Heart left ventricle (tissue), 16 donors: Measurements from ENCODE around the gene GUF1. TPM values are rescaled to one million over a fixed set of nuclear protein-coding genes. Genes with fewer than 3 reads are reported as not detected.

Experiments
- ATAC-seq, 4 donors: fragments of 200-7000 bp; cut with Tn5 transposase; one replicate each; pipeline ENCODE4 v1.9.1; 2020 to 2022; ENCODE audit warnings: moderate library complexity in 4 of 4, mild to moderate bottlenecking in 3 of 4, moderate number of reproducible peaks in 1 of 4
- DNase-seq, 5 donors: peaks; one replicate each; pipeline ENCODE4 v3.0.0-alpha.2; 2020
- H3K27ac ChIP-seq, 12 donors: fragments of 200-600 bp; sonication (generic) in 4 of 12; one replicate each; pipeline versions ENCODE4 v1.5.0 to v1.8.0; 2016 to 2022; ENCODE audit warnings: mild to moderate bottlenecking in 2 of 12
- H3K27me3 ChIP-seq, 9 donors: fragments of 200-600 bp; sonication (generic) in 2 of 9; one replicate each; pipeline versions ENCODE4 v1.5.1 to v1.8.0; 2016 to 2022; ENCODE audit warnings: mild to moderate bottlenecking in 3 of 9
- H3K36me3 ChIP-seq, 9 donors: fragments of 200-600 bp; sonication (generic) in 2 of 9; one replicate each; pipeline versions ENCODE4 v1.5.0 to v1.8.0; 2018 to 2022; ENCODE audit warnings: mild to moderate bottlenecking in 2 of 9
- H3K4me1 ChIP-seq, 12 donors: fragments of 200-600 bp; sonication (generic) in 4 of 12; one replicate each; pipeline versions ENCODE4 v1.5.0 to v1.8.0; 2016 to 2022; ENCODE audit warnings: mild to moderate bottlenecking in 3 of 12
- H3K4me3 ChIP-seq, 12 donors: fragments of 200-600 bp; sonication (generic) in 4 of 12; one replicate each; pipeline versions ENCODE4 v1.5.0 to v1.8.0; 2017 to 2022; ENCODE audit warnings: mild to moderate bottlenecking in 9 of 12, moderate library complexity in 4 of 12
- H3K9me3 ChIP-seq, 12 donors: fragments of 200-600 bp; sonication (generic) in 4 of 12; one replicate each; pipeline versions ENCODE4 v1.5.0 to v1.8.0; 2016 to 2022; ENCODE audit warnings: mild to moderate bottlenecking in 1 of 12
- CTCF ChIP-seq, 12 donors: fragments of 200-600 bp; sonication (generic) in 4 of 12; IDR thresholded peaks; one replicate each; pipeline versions ENCODE4 v1.5.0 to v1.8.0; 2018 to 2022; ENCODE audit warnings: antibody characterized with exemption in 12 of 12, mild to moderate bottlenecking in 5 of 12
- POLR2A ChIP-seq, 2 donors: fragments of 450-650 bp; IDR thresholded peaks; one replicate each; pipeline ENCODE4 v1.6.1; 2017; ENCODE audit warnings: antibody characterized with exemption in 2 of 2, mild to moderate bottlenecking in 2 of 2, moderate library complexity in 2 of 2
- WGBS, 4 donors: extraction: QIAGEN DNeasy Blood & Tissue Kit in 2 of 4; methylation state at CpG; one replicate each; pipeline versions ENCODE4 v1.1.5 to v1.1.7; 2013 to 2018; 5-methylcytosine and 5-hydroxymethylcytosine counted together
- intact Hi-C, 10 donors: fragments of 100-400 bp; cut with DNase I; formaldehyde crosslinking; loops; one replicate each; pipeline versions ENCODE4 v1.11.1 to v1.14.2; 2022
- polyA plus RNA-seq, 2 donors: library from polyadenylated mRNA; stranded (reverse); fragments of 200-250 nt; gene quantifications; one replicate each; pipeline ENCODE4 v1.2.3, GENCODE V29; 2013
- total RNA-seq, 9 donors: library from RNA; depleted of rRNA in 2 of 9; stranded (reverse); fragments of >200 nt in 2 of 9; fragmentation: NEBNext Ultra II Directional in 3 of 9; extraction: Animal tissue kit (Norgen Biotek cat#: 25700) in 3 of 9; gene quantifications; one replicate each; pipeline versions ENCODE4 v1.1.0 to v1.2.4, GENCODE V29; 2016 to 2023
- donor health status: ischemic (EF 13 %, LVEDD 7.1; RV severe dilation, severe dysfunction).
- donor health status: healthy with polysubstance abuse.
- donor health status: DM: no; HTN: yes; CAD: no.
- donor health status: DM: no; HTN: no; CAD: no.
- donor health status: ischemic (EF 25% LVEDD 6.9; RV normal size, moderate dysfunction).
- donor health status: ischemic (EF 25% LVEDD 5.7; RV mildly dilated, moderate dysfunction).
- donor health status: healthy.
- donor health status: DM: yes; HTN: yes; CAD: no.
- donor health status: ischemic (EF 35%, LVEDD 5.7; RV mildly dilated, moderate dysfunction).
- donor health status: nonischemic (EF 11% LVEDD 7.7; RV severe dilation, severe dysfunction).
- donor health status: DM: yes; HTN: yes; CAD: no.
- donor health status: PGD.
- donor health status: ischemic (EF 29% LVEDD 5.4; RV normal size, mild dysfunction).
- donor health status: nonischemic (EF 23%, LVEDD 6.1; RV moderate dilation, normal function).

Gene GUF1
- total and polyA plus RNA-seq, 11 donors: 13.9 to 25.9 (median 19.5) TPM

- DNase-seq: no peak
- no peaks in the 10 kb centered on the region for H3K27me3 ChIP-seq
- H3K27ac ChIP-seq: no peak overlapping the region
- WGBS, 4 donors: 58 to 95% (median 78%) methylated on average over 1 of the region's 1 CpG
- H3K36me3 ChIP-seq: no peaks in the 10 kb centered on the region
- no peak for TF ChIP-seq POLR2A (IDR thresholded peaks at IDR 0.05)
- TF ChIP-seq CTCF (IDR thresholded peaks at IDR 0.05): no peak
- ATAC-seq: no peak
- H3K4me1 ChIP-seq: peaks cover 0 to 3% (median 0%) of the 10 kb centered on the region in 12 donors
- H3K4me3 ChIP-seq: no peak overlapping the region
- intact Hi-C loops: no loop called here
- H3K9me3 ChIP-seq: no peaks in the 10 kb centered on the region
Observed at GRCh38 chr4:44652002-44652401, 26.2 kb upstream of the GUF1 start.

- Histone ChIP-seq H3K9me3 (no peaks in the 10 kb centered on the region), H3K4me1 (no peaks in the 10 kb centered on the region), H3K4me3 (no peak overlapping the region), H3K27ac (no peak overlapping the region), H3K36me3 (no peaks in the 10 kb centered on the region), H3K27me3 (no peaks in the 10 kb centered on the region)
- 38 to 72% (median 65%) methylated on average over 3 of the region's 3 CpGs for WGBS, 4 donors
- TF ChIP-seq CTCF (IDR thresholded peaks at IDR 0.05): no peak
- no peak for TF ChIP-seq POLR2A (IDR thresholded peaks at IDR 0.05)
- intact Hi-C loops: no loop called here
- DNase-seq (no peak), ATAC-seq (no peak)
Observed at GRCh38 chr4:44660396-44660795, 17.8 kb upstream of the GUF1 start.

- 77 to 86% (median 83%) methylated on average over 1 of the region's 1 CpG for WGBS, 4 donors
- H3K4me1 ChIP-seq: no peaks in the 10 kb centered on the region
- no peaks in the 10 kb centered on the region for H3K27me3 ChIP-seq
- H3K27ac ChIP-seq: no peak overlapping the region
- intact Hi-C loops: no loop called here
- H3K4me3 ChIP-seq: no peak overlapping the region
- TF ChIP-seq CTCF (IDR thresholded peaks at IDR 0.05) (no peak), POLR2A (IDR thresholded peaks at IDR 0.05) (no peak)
- H3K36me3 ChIP-seq: no peaks in the 10 kb centered on the region
- ATAC-seq: no peak
- no peaks in the 10 kb centered on the region for H3K9me3 ChIP-seq
- no peak for DNase-seq
Observed at GRCh38 chr4:44661940-44662622, 16.1 kb upstream of the GUF1 start.

- Histone ChIP-seq H3K27me3 (no peaks in the 10 kb centered on the region), H3K27ac (no peak overlapping the region), H3K4me3 (no peak overlapping the region), H3K36me3 (no peaks in the 10 kb centered on the region), H3K9me3 (no peaks in the 10 kb centered on the region), H3K4me1 (no peaks in the 10 kb centered on the region)
- no peak for ATAC-seq
- TF ChIP-seq CTCF (IDR thresholded peaks at IDR 0.05): no peak
- TF ChIP-seq POLR2A (IDR thresholded peaks at IDR 0.05): no peak
- intact Hi-C loops: no loop called here
- no peak for DNase-seq
- WGBS, 4 donors: 39 to 72% (median 63%) methylated on average over 2 of the region's 2 CpGs
Observed at GRCh38 chr4:44662623-44663005, 15.6 kb upstream of the GUF1 start.
